ENCODE measurements around the gene DAP3.

GRCh38 chr1:155645034-155645598, 43.8 kb upstream of the DAP3 start:
- no peak for TF ChIP-seq CTCF (IDR thresholded peaks at IDR 0.05)
- no peak for TF ChIP-seq POLR2A (IDR thresholded peaks at IDR 0.05)

Measured in prostate gland (tissue), 2 donors.